Neural cell (in vitro differentiated cells): ENCODE measurements around the gene MPO. TPM values are rescaled to one million over a fixed set of nuclear protein-coding genes. Genes with fewer than 3 reads are reported as not detected.

Source experiments
- H2AFZ ChIP-seq: fragments of 200-600, 300-800 bp; sonication (generic), shearing (Covaris generic); 2 replicates; pipeline ENCODE4 v1.6.0; 2014; ENCODE audit warnings: low read depth, mild to moderate bottlenecking, antibody characterized with exemption, low read length, moderate library complexity
- H3F3A ChIP-seq: fragments of 200-600 bp; shearing (Covaris generic); 2 replicates; pipeline ENCODE4 v1.6.1; 2016; ENCODE audit warnings: mild to moderate bottlenecking, moderate library complexity, mixed read lengths, antibody characterized with exemption, low read length; ENCODE audit not compliant: insufficient read depth, poor library complexity, severe bottlenecking
- H3K27ac ChIP-seq: fragments of 200-600, 300-800 bp; sonication (generic), shearing (Covaris generic); 2 replicates; pipeline ENCODE4 v1.5.1; 2014; ENCODE audit warnings: mild to moderate bottlenecking, low read length, moderate library complexity
- H3K27me3 ChIP-seq: fragments of 300-800, 200-600 bp; sonication (generic), shearing (Covaris generic); 2 replicates; pipeline ENCODE4 v1.6.0; 2014; ENCODE audit warnings: mild to moderate bottlenecking, low read depth, low read length, moderate library complexity; ENCODE audit not compliant: insufficient read depth
- H3K36me3 ChIP-seq: fragments of 300-800, 200-600 bp; sonication (generic), shearing (Covaris generic); 2 replicates; pipeline ENCODE4 v1.5.1; 2014; ENCODE audit warnings: mild to moderate bottlenecking, antibody characterized with exemption, low read length, moderate library complexity; ENCODE audit not compliant: insufficient read depth
- H3K4me2 ChIP-seq: fragments of 300-800, 200-600 bp; sonication (generic), shearing (Covaris generic); 2 replicates; pipeline ENCODE4 v1.6.0; 2014; ENCODE audit warnings: mild to moderate bottlenecking, low read length
- H3K4me3 ChIP-seq: fragments of 300-800, 200-600 bp; sonication (generic), shearing (Covaris generic); 2 replicates; pipeline ENCODE4 v1.5.1; 2014; ENCODE audit warnings: mild to moderate bottlenecking, low read length, moderate library complexity
- H3K79me2 ChIP-seq: fragments of 200-600 bp; shearing (Covaris generic); replicated peaks from 2 replicates; pipeline ENCODE4 v1.6.0; 2014; ENCODE audit warnings: mild to moderate bottlenecking, low read length, moderate library complexity; ENCODE audit not compliant: insufficient read depth
- H3K9ac ChIP-seq: fragments of 300-800, 200-600 bp; sonication (generic), shearing (Covaris generic); 2 replicates; pipeline ENCODE4 v1.6.1; 2016; ENCODE audit warnings: mild to moderate bottlenecking, low read length, mixed read lengths
- H3K9me2 ChIP-seq: fragments of 200-600 bp; shearing (Covaris generic); 2 replicates; pipeline ENCODE4 v1.6.1; 2016; ENCODE audit warnings: mild to moderate bottlenecking, low read length, mixed read lengths; ENCODE audit not compliant: insufficient read depth
- H3K9me3 ChIP-seq: fragments of 200-600, 300-800 bp; sonication (generic), shearing (Covaris generic); 2 replicates; pipeline ENCODE4 v1.6.1; 2016; ENCODE audit warnings: mild to moderate bottlenecking, mixed run types, low read length, moderate library complexity, mixed read lengths
- H4K20me1 ChIP-seq: fragments of 200-600 bp; shearing (Covaris generic); 2 replicates; pipeline ENCODE4 v1.6.1; 2016; ENCODE audit warnings: mild to moderate bottlenecking, mixed run types; ENCODE audit not compliant: insufficient read depth
- EP300 ChIP-seq: fragments of 450-650 bp; conservative IDR thresholded peaks from 2 replicates; pipeline ENCODE4 v1.6.1; 2014; ENCODE audit warnings: antibody characterized with exemption, mild to moderate bottlenecking, moderate library complexity; ENCODE audit not compliant: poor library complexity, severe bottlenecking
- EZH2 ChIP-seq: fragments of 200-600, 300-800 bp; shearing (Covaris generic), sonication (generic); IDR thresholded peaks from 2 replicates; pipeline ENCODE4 v1.6.1; 2014; ENCODE audit warnings: antibody characterized with exemption, low read length, borderline replicate concordance, mild to moderate bottlenecking; ENCODE audit not compliant: insufficient read depth, poor library complexity, severe bottlenecking
- MXI1 ChIP-seq: fragments of 450-650 bp; conservative IDR thresholded peaks from 2 replicates; pipeline ENCODE4 v1.6.1; 2014; ENCODE audit warnings: antibody characterized with exemption, mild to moderate bottlenecking; ENCODE audit not compliant: poor library complexity, severe bottlenecking
- POLR2AphosphoS5 ChIP-seq: IDR thresholded peaks from 2 replicates; pipeline ENCODE4 v1.6.1; 2012
- RAD21 ChIP-seq: fragments of 450-650 bp; conservative IDR thresholded peaks from 2 replicates; pipeline ENCODE4 v1.6.1; 2014; ENCODE audit warnings: antibody characterized with exemption, mild to moderate bottlenecking, moderate library complexity
- SMC3 ChIP-seq: fragments of 450-650 bp; conservative IDR thresholded peaks from 2 replicates; pipeline ENCODE4 v1.6.1; 2014; ENCODE audit warnings: antibody characterized with exemption, mild to moderate bottlenecking, moderate library complexity; ENCODE audit not compliant: poor library complexity
- TAF1 ChIP-seq: IDR thresholded peaks from 2 replicates; pipeline ENCODE4 v1.6.1; 2012; ENCODE audit warnings: low read depth
- polyA plus RNA-seq: library from polyadenylated mRNA; depleted of rRNA; stranded (reverse); fragments of >200 nt; gene quantifications from 2 replicates; pipeline ENCODE4 v1.2.3, GENCODE V29; 2014
- TF ChIP-seq, protein P1 (sequence below): fragments of 450-650 bp; IDR thresholded peaks from 2 replicates; pipeline ENCODE4 v1.5.1; 2014; ENCODE audit warnings: antibody characterized with exemption, mild to moderate bottlenecking, moderate library complexity; ENCODE audit not compliant: poor library complexity, severe bottlenecking
- TF ChIP-seq, protein P2 (sequence below): IDR thresholded peaks from 2 replicates; pipeline ENCODE4 v1.6.1; 2012; ENCODE audit warnings: borderline replicate concordance

The MPO gene
- polyA plus RNA-seq, 1 donor from 2014 or later = not detected

DNA sequence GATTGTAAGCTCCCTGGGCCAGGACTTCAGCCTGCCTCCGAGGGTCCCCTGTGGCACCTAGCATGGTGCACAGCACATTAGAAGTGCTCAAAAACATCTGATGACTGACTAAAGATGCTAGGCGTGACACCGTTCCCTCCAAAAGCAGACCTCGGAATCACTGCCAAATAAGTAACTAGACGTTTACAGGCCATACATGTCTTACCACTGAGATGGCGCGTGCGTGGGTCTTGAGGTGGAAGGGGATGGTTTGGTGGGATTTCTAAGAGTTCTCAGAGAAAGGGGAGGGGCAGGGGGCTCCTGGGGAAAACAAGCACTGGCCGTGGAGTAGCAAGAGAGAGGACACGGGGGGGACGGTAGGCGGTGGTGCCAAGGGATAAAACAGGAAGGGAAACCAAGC, 12.4 kb downstream of the MPO start:
- no peaks in the 10 kb centered on the region for H3K36me3 ChIP-seq
- no peak overlapping the region for H3K27ac ChIP-seq
- H3K9ac ChIP-seq = no peak overlapping the region
- H2AFZ ChIP-seq = no peak overlapping the region
- no peaks in the 10 kb centered on the region for H4K20me1 ChIP-seq
- no peak overlapping the region for H3K4me3 ChIP-seq
- no peaks in the 10 kb centered on the region for H3K79me2 ChIP-seq
- H3F3A ChIP-seq = no peaks in the 10 kb centered on the region
- no peak for TF ChIP-seq MXI1
- TF ChIP-seq SMC3 = no peak
- TF ChIP-seq POLR2AphosphoS5 = no peak
- TF ChIP-seq, protein P1, sequence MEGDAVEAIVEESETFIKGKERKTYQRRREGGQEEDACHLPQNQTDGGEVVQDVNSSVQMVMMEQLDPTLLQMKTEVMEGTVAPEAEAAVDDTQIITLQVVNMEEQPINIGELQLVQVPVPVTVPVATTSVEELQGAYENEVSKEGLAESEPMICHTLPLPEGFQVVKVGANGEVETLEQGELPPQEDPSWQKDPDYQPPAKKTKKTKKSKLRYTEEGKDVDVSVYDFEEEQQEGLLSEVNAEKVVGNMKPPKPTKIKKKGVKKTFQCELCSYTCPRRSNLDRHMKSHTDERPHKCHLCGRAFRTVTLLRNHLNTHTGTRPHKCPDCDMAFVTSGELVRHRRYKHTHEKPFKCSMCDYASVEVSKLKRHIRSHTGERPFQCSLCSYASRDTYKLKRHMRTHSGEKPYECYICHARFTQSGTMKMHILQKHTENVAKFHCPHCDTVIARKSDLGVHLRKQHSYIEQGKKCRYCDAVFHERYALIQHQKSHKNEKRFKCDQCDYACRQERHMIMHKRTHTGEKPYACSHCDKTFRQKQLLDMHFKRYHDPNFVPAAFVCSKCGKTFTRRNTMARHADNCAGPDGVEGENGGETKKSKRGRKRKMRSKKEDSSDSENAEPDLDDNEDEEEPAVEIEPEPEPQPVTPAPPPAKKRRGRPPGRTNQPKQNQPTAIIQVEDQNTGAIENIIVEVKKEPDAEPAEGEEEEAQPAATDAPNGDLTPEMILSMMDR = no peak
- no peak for TF ChIP-seq EP300
- TF ChIP-seq RAD21 = no peak
- TF ChIP-seq, protein P2, sequence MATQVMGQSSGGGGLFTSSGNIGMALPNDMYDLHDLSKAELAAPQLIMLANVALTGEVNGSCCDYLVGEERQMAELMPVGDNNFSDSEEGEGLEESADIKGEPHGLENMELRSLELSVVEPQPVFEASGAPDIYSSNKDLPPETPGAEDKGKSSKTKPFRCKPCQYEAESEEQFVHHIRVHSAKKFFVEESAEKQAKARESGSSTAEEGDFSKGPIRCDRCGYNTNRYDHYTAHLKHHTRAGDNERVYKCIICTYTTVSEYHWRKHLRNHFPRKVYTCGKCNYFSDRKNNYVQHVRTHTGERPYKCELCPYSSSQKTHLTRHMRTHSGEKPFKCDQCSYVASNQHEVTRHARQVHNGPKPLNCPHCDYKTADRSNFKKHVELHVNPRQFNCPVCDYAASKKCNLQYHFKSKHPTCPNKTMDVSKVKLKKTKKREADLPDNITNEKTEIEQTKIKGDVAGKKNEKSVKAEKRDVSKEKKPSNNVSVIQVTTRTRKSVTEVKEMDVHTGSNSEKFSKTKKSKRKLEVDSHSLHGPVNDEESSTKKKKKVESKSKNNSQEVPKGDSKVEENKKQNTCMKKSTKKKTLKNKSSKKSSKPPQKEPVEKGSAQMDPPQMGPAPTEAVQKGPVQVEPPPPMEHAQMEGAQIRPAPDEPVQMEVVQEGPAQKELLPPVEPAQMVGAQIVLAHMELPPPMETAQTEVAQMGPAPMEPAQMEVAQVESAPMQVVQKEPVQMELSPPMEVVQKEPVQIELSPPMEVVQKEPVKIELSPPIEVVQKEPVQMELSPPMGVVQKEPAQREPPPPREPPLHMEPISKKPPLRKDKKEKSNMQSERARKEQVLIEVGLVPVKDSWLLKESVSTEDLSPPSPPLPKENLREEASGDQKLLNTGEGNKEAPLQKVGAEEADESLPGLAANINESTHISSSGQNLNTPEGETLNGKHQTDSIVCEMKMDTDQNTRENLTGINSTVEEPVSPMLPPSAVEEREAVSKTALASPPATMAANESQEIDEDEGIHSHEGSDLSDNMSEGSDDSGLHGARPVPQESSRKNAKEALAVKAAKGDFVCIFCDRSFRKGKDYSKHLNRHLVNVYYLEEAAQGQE = no peak
- TF ChIP-seq EZH2 = no peak
- TF ChIP-seq TAF1 = no peak
- no peaks in the 10 kb centered on the region for H3K9me3 ChIP-seq
- H3K9me2 ChIP-seq = no peaks in the 10 kb centered on the region
- H3K27me3 ChIP-seq = no peaks in the 10 kb centered on the region
- no peak overlapping the region for H3K4me2 ChIP-seq

DNA sequence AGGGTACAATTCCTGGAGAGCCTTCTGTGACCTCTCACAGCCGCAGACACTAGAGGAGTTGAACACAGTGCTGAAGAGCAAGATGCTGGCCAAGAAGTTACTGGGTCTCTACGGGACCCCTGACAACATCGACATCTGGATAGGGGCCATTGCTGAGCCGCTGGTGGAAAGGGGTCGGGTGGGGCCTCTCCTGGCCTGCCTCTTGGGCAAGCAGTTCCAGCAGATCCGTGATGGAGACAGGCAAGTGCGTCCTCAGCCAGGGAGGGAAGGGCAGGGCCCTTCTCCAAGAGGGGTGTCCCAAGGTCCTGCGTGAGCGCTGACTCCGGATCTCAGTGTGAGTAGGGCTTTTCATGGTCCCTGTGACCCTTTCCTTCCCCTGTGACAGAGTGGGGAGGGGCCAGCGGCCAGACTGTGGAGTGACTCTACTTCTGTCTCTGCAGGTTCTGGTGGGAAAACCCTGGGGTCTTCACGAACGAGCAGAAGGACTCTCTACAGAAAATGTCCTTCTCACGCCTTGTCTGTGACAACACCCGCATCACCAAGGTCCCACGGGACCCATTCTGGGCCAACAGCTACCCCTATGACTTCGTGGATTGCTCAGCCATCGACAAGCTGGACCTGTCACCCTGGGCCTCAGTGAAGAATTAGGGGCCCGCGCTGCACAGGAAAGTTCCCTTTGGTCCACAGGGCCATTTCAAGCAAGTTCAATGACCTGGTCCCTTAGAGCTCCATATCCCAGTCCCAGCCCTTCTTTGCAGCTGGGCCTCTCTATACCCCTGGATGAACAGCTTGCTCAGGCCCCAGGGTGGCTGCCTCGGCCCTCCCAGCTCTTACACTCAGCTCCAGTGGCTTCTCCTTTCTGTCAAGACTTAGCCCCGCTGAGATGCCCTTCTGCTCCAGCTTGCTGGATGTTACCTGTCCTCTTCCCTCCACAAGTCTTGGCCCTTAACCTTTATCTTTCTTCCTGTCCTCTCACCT, 13.1 kb downstream of the MPO start:
- Histone ChIP-seq H2AFZ (no peak overlapping the region), H3K4me3 (no peak overlapping the region), H3K27ac (no peak overlapping the region), H3K9me3 (no peaks in the 10 kb centered on the region), H3K9me2 (no peaks in the 10 kb centered on the region), H3K36me3 (no peaks in the 10 kb centered on the region), H3K27me3 (no peaks in the 10 kb centered on the region), H4K20me1 (no peaks in the 10 kb centered on the region), H3K9ac (no peak overlapping the region), H3K4me2 (no peak overlapping the region), H3K79me2 (no peaks in the 10 kb centered on the region), H3F3A (no peaks in the 10 kb centered on the region)
- no peak for TF ChIP-seq EP300
- TF ChIP-seq, protein P2 = no peak
- no peak for TF ChIP-seq EZH2
- no peak for TF ChIP-seq MXI1
- no peak for TF ChIP-seq RAD21
- TF ChIP-seq SMC3 = no peak
- TF ChIP-seq, protein P1 = no peak
- TF ChIP-seq POLR2AphosphoS5 = no peak
- TF ChIP-seq TAF1 = no peak
